GM19468 (cell line): ENCODE measurements around the gene PFKL.
"Not testable (repeated sequence)": the region's sequence is repeated elsewhere in the genome, so short reads cannot be mapped to it uniquely, and the experiment has no call there.

Source experiments
- ATAC-seq: cut with Tn5 transposase; IDR thresholded peaks from one replicate; pipeline ENCODE4 v1.9.1; 2021; ENCODE audit warnings: mild to moderate bottlenecking, moderate library complexity, moderate number of reproducible peaks; ENCODE audit not compliant: unreplicated experiment; ENCODE audit errors: extremely low read depth

PFKL gene

GRCh38 chr21:44337941-44338895 is 38.4 kb downstream of the PFKL start:
- no peak for ATAC-seq

- ATAC-seq = peak; percentile 83
Observed at GRCh38 chr21:44338971-44339910, 39.4 kb downstream of the PFKL start, which contains the start of gene CFAP410. Gene CFAP410, minus strand, starts transcription at chr21:44339390. Its CDS starts 196 bp downstream, at chr21:44339194.

GRCh38 chr21:44341726-44342458 is 42.0 kb downstream of the PFKL start:
- not testable (repeated sequence) for ATAC-seq

- ATAC-seq = not testable (repeated sequence)
Observed at GRCh38 chr21:44342981-44343380, 43.1 kb downstream of the PFKL start.

- no peak for ATAC-seq
Observed at GRCh38 chr21:44344541-44345183, 44.8 kb downstream of the PFKL start.

GRCh38 chr21:44345495-44345894 is 45.6 kb downstream of the PFKL start:
- no peak for ATAC-seq

- ATAC-seq = no peak
Observed at GRCh38 chr21:44347911-44348451, 48.1 kb downstream of the PFKL start.

GRCh38 chr21:44348861-44349260 is 49.0 kb downstream of the PFKL start:
- ATAC-seq = no peak

GRCh38 chr21:44349416-44349846 is 49.6 kb downstream of the PFKL start:
- no peak for ATAC-seq

- ATAC-seq = no peak
Observed at GRCh38 chr21:44349847-44350772, 50.3 kb downstream of the PFKL start.

GRCh38 chr21:44350773-44351481 is 51.1 kb downstream of the PFKL start:
- no peak for ATAC-seq

- no peak for ATAC-seq
Observed at GRCh38 chr21:44351535-44352252, 51.8 kb downstream of the PFKL start.

- no peak for ATAC-seq
Observed at GRCh38 chr21:44352253-44352860, 52.5 kb downstream of the PFKL start.

GRCh38 chr21:44353191-44353970 is 53.5 kb downstream of the PFKL start, which contains the start of gene TRPM2:
Gene TRPM2, plus strand, starts transcription at chr21:44353621. Its CDS starts 80 bp downstream, at chr21:44353701.
- no peak for ATAC-seq

- no peak for ATAC-seq
Observed at GRCh38 chr21:44354001-44354405, 54.1 kb downstream of the PFKL start.
